ENCODE data around the gene NECAB2.

The NECAB2 gene

GRCh38 chr16:83980794-83981193 lies 12.8 kb downstream of the NECAB2 start:
- H3K27me3 ChIP-seq (ENCODE audit: control insufficient read depth, insufficient read depth, low read length): no peaks in the 10 kb centered on the region
- no peak overlapping the region for H3K4me3 ChIP-seq (ENCODE audit: low read depth, low read length)
- no peaks in the 10 kb centered on the region for H3K36me3 ChIP-seq (ENCODE audit: control insufficient read depth, insufficient read depth, low read length)
- H3K4me1 ChIP-seq (ENCODE audit: control insufficient read depth, insufficient read depth, low read length): no peaks in the 10 kb centered on the region
- no peak overlapping the region for H3K9ac ChIP-seq (ENCODE audit: low read depth, low read length)
- no peak overlapping the region for H3K27ac ChIP-seq (ENCODE audit: low read depth, low read length)
- 0 out of 2 replicates have a peak, but pooled peaks cover 2% of the 10 kb centered on the region for H3K9me3 ChIP-seq (ENCODE audit: control insufficient read depth, insufficient read depth, low read length)

GRCh38 chr16:83981799-83982198 lies 13.8 kb downstream of the NECAB2 start:
- Histone ChIP-seq H3K9ac (ENCODE audit: low read depth, low read length) (no peak overlapping the region), H3K4me1 (ENCODE audit: control insufficient read depth, insufficient read depth, low read length) (no peaks in the 10 kb centered on the region), H3K4me3 (ENCODE audit: low read depth, low read length) (no peak overlapping the region), H3K36me3 (ENCODE audit: control insufficient read depth, insufficient read depth, low read length) (no peaks in the 10 kb centered on the region), H3K9me3 (ENCODE audit: control insufficient read depth, insufficient read depth, low read length) (0 out of 2 replicates have a peak, but pooled peaks cover 2% of the 10 kb centered on the region), H3K27ac (ENCODE audit: low read depth, low read length) (no peak overlapping the region), H3K27me3 (ENCODE audit: control insufficient read depth, insufficient read depth, low read length) (no peaks in the 10 kb centered on the region)

GRCh38 chr16:83983491-83983890 lies 15.4 kb downstream of the NECAB2 start:
- no peaks in the 10 kb centered on the region for H3K27me3 ChIP-seq (ENCODE audit: control insufficient read depth, insufficient read depth, low read length)
- no peak overlapping the region for H3K9ac ChIP-seq (ENCODE audit: low read depth, low read length)
- no peak overlapping the region for H3K27ac ChIP-seq (ENCODE audit: low read depth, low read length)
- no peak overlapping the region for H3K4me3 ChIP-seq (ENCODE audit: low read depth, low read length)
- peaks cover 5% of the 10 kb centered on the region; the same call in 1 of the 2 replicates for H3K4me1 ChIP-seq (ENCODE audit: control insufficient read depth, insufficient read depth, low read length)
- H3K36me3 ChIP-seq (ENCODE audit: control insufficient read depth, insufficient read depth, low read length): no peaks in the 10 kb centered on the region
- 0 out of 2 replicates have a peak, but pooled peaks cover 2% of the 10 kb centered on the region for H3K9me3 ChIP-seq (ENCODE audit: control insufficient read depth, insufficient read depth, low read length)

- Histone ChIP-seq H3K9me3 (ENCODE audit: control insufficient read depth, insufficient read depth, low read length) (no peaks in the 10 kb centered on the region), H3K4me3 (ENCODE audit: low read depth, low read length) (no peak overlapping the region), H3K27me3 (ENCODE audit: control insufficient read depth, insufficient read depth, low read length) (no peaks in the 10 kb centered on the region), H3K27ac (ENCODE audit: low read depth, low read length) (no peak overlapping the region), H3K36me3 (ENCODE audit: control insufficient read depth, insufficient read depth, low read length) (no peaks in the 10 kb centered on the region), H3K4me1 (ENCODE audit: control insufficient read depth, insufficient read depth, low read length) (peaks cover 5% of the 10 kb centered on the region; the same call in 1 of the 2 replicates), H3K9ac (ENCODE audit: low read depth, low read length) (no peak overlapping the region)
Measured at GRCh38 chr16:83989300-83989699, 21.3 kb downstream of the NECAB2 start.

- Histone ChIP-seq H3K9me3 (ENCODE audit: control insufficient read depth, insufficient read depth, low read length) (no peaks in the 10 kb centered on the region), H3K27me3 (ENCODE audit: control insufficient read depth, insufficient read depth, low read length) (no peaks in the 10 kb centered on the region), H3K4me3 (ENCODE audit: low read depth, low read length) (no peak overlapping the region), H3K27ac (ENCODE audit: low read depth, low read length) (no peak overlapping the region), H3K4me1 (ENCODE audit: control insufficient read depth, insufficient read depth, low read length) (peaks cover 5% of the 10 kb centered on the region; the same call in 1 of the 2 replicates), H3K9ac (ENCODE audit: low read depth, low read length) (no peak overlapping the region), H3K36me3 (ENCODE audit: control insufficient read depth, insufficient read depth, low read length) (no peaks in the 10 kb centered on the region)
Measured at GRCh38 chr16:83990492-83990891, 22.4 kb downstream of the NECAB2 start.

- H3K9ac ChIP-seq (ENCODE audit: low read depth, low read length): no peak overlapping the region
- no peak overlapping the region for H3K4me3 ChIP-seq (ENCODE audit: low read depth, low read length)
- H3K27me3 ChIP-seq (ENCODE audit: control insufficient read depth, insufficient read depth, low read length): no peaks in the 10 kb centered on the region
- H3K27ac ChIP-seq (ENCODE audit: low read depth, low read length): no peak overlapping the region
- no peaks in the 10 kb centered on the region for H3K9me3 ChIP-seq (ENCODE audit: control insufficient read depth, insufficient read depth, low read length)
- H3K36me3 ChIP-seq (ENCODE audit: control insufficient read depth, insufficient read depth, low read length): no peaks in the 10 kb centered on the region
- no peaks in the 10 kb centered on the region for H3K4me1 ChIP-seq (ENCODE audit: control insufficient read depth, insufficient read depth, low read length)
Measured at GRCh38 chr16:83992624-83993023, 24.6 kb downstream of the NECAB2 start.

GRCh38 chr16:83994087-83994486 lies 26.0 kb downstream of the NECAB2 start:
- H3K27ac ChIP-seq (ENCODE audit: low read depth, low read length): no peak overlapping the region
- H3K27me3 ChIP-seq (ENCODE audit: control insufficient read depth, insufficient read depth, low read length): no peaks in the 10 kb centered on the region
- no peak overlapping the region for H3K9ac ChIP-seq (ENCODE audit: low read depth, low read length)
- H3K4me3 ChIP-seq (ENCODE audit: low read depth, low read length): no peak overlapping the region
- H3K9me3 ChIP-seq (ENCODE audit: control insufficient read depth, insufficient read depth, low read length): no peaks in the 10 kb centered on the region
- no peaks in the 10 kb centered on the region for H3K4me1 ChIP-seq (ENCODE audit: control insufficient read depth, insufficient read depth, low read length)
- no peaks in the 10 kb centered on the region for H3K36me3 ChIP-seq (ENCODE audit: control insufficient read depth, insufficient read depth, low read length)

- Histone ChIP-seq H3K4me1 (ENCODE audit: control insufficient read depth, insufficient read depth, low read length) (no peaks in the 10 kb centered on the region), H3K4me3 (ENCODE audit: low read depth, low read length) (no peak overlapping the region), H3K9me3 (ENCODE audit: control insufficient read depth, insufficient read depth, low read length) (no peaks in the 10 kb centered on the region), H3K27ac (ENCODE audit: low read depth, low read length) (no peak overlapping the region), H3K27me3 (ENCODE audit: control insufficient read depth, insufficient read depth, low read length) (no peaks in the 10 kb centered on the region), H3K36me3 (ENCODE audit: control insufficient read depth, insufficient read depth, low read length) (no peaks in the 10 kb centered on the region), H3K9ac (ENCODE audit: low read depth, low read length) (no peak overlapping the region)
Measured at GRCh38 chr16:83994703-83995102, 26.7 kb downstream of the NECAB2 start.

GRCh38 chr16:83995754-83996153 lies 27.7 kb downstream of the NECAB2 start:
- Histone ChIP-seq H3K9me3 (ENCODE audit: control insufficient read depth, insufficient read depth, low read length) (no peaks in the 10 kb centered on the region), H3K4me1 (ENCODE audit: control insufficient read depth, insufficient read depth, low read length) (no peaks in the 10 kb centered on the region), H3K9ac (ENCODE audit: low read depth, low read length) (no peak overlapping the region), H3K27me3 (ENCODE audit: control insufficient read depth, insufficient read depth, low read length) (no peaks in the 10 kb centered on the region), H3K27ac (ENCODE audit: low read depth, low read length) (no peak overlapping the region), H3K36me3 (ENCODE audit: control insufficient read depth, insufficient read depth, low read length) (no peaks in the 10 kb centered on the region), H3K4me3 (ENCODE audit: low read depth, low read length) (no peak overlapping the region)

- Histone ChIP-seq H3K4me3 (ENCODE audit: low read depth, low read length) (no peak overlapping the region), H3K27me3 (ENCODE audit: control insufficient read depth, insufficient read depth, low read length) (no peaks in the 10 kb centered on the region), H3K9ac (ENCODE audit: low read depth, low read length) (no peak overlapping the region), H3K4me1 (ENCODE audit: control insufficient read depth, insufficient read depth, low read length) (no peaks in the 10 kb centered on the region), H3K27ac (ENCODE audit: low read depth, low read length) (no peak overlapping the region), H3K9me3 (ENCODE audit: control insufficient read depth, insufficient read depth, low read length) (no peaks in the 10 kb centered on the region), H3K36me3 (ENCODE audit: control insufficient read depth, insufficient read depth, low read length) (no peaks in the 10 kb centered on the region)
Measured at GRCh38 chr16:83996481-83997252, 28.6 kb downstream of the NECAB2 start.

GRCh38 chr16:83998091-83998490 lies 30.0 kb downstream of the NECAB2 start:
- H3K27ac ChIP-seq (ENCODE audit: low read depth, low read length): no peak overlapping the region
- no peak overlapping the region for H3K9ac ChIP-seq (ENCODE audit: low read depth, low read length)
- H3K36me3 ChIP-seq (ENCODE audit: control insufficient read depth, insufficient read depth, low read length): no peaks in the 10 kb centered on the region
- H3K4me1 ChIP-seq (ENCODE audit: control insufficient read depth, insufficient read depth, low read length): no peaks in the 10 kb centered on the region
- no peak overlapping the region for H3K4me3 ChIP-seq (ENCODE audit: low read depth, low read length)
- H3K27me3 ChIP-seq (ENCODE audit: control insufficient read depth, insufficient read depth, low read length): no peaks in the 10 kb centered on the region
- no peaks in the 10 kb centered on the region for H3K9me3 ChIP-seq (ENCODE audit: control insufficient read depth, insufficient read depth, low read length)
